Measurements from ENCODE around the gene FOXL3.

Gene FOXL3

GRCh38 chr7:255721-256361 is 34.1 kb upstream of the FOXL3 start:
- no peak for DNase-seq

GRCh38 chr7:256461-256940 is 33.5 kb upstream of the FOXL3 start:
- DNase-seq: no peak

GRCh38 chr7:256981-257646 is 32.9 kb upstream of the FOXL3 start:
- no peak for DNase-seq

GRCh38 chr7:257647-257992 is 32.4 kb upstream of the FOXL3 start:
- no peak for DNase-seq

- no peak for DNase-seq
Measured at GRCh38 chr7:258476-259190, 31.3 kb upstream of the FOXL3 start.

- no peak for DNase-seq
Measured at GRCh38 chr7:259191-259505, 30.8 kb upstream of the FOXL3 start.

GRCh38 chr7:259751-260405 is 30.1 kb upstream of the FOXL3 start:
- DNase-seq: no peak

GRCh38 chr7:260441-261281 is 29.3 kb upstream of the FOXL3 start:
- DNase-seq: no peak

GRCh38 chr7:261341-262250 is 28.4 kb upstream of the FOXL3 start:
- no peak for DNase-seq

- no peak for DNase-seq
Measured at GRCh38 chr7:262251-262572, 27.8 kb upstream of the FOXL3 start.

GRCh38 chr7:262631-263311 is 27.2 kb upstream of the FOXL3 start:
- DNase-seq: peak; percentile 63

GRCh38 chr7:263483-264351 is 26.3 kb upstream of the FOXL3 start:
- DNase-seq: peak; percentile 47

- no peak for DNase-seq
Measured at GRCh38 chr7:264541-265191, 25.3 kb upstream of the FOXL3 start.

GRCh38 chr7:265192-265997 is 24.6 kb upstream of the FOXL3 start:
- no peak for DNase-seq

GRCh38 chr7:265998-266850 is 23.7 kb upstream of the FOXL3 start:
- no peak for DNase-seq

- peak; percentile 62 for DNase-seq
Measured at GRCh38 chr7:266851-267840, 22.8 kb upstream of the FOXL3 start.

GRCh38 chr7:268991-269390 is 21.0 kb upstream of the FOXL3 start:
- DNase-seq: no peak
